Gastroesophageal sphincter (tissue), 4 donors: ENCODE results near the gene TMEM252. TPM values are rescaled to one million over a fixed set of nuclear protein-coding genes. Genes with fewer than 3 reads are reported as not detected.
A peak's percentile ranks its signal among the peaks of the same experiment; 100 is the strongest.

Experiments used
- ATAC-seq: fragments of 150-250 bp; one replicate; pipeline ENCODE4 v1.9.1; 2016; ENCODE audit warnings: mild to moderate bottlenecking, moderate library complexity
- H3K27ac ChIP-seq, 4 donors: fragments of 200-600 bp; sonication (generic) in 3 of 4; 1 replicate in 3 of 4; 2 replicates in 1 of 4; pipeline ENCODE4 v1.5.1; 2016 to 2019
- H3K27me3 ChIP-seq: fragments of 200-600 bp; sonication (generic); one replicate; pipeline ENCODE4 v1.5.1; 2019
- H3K36me3 ChIP-seq, 2 donors: fragments of 200-600 bp; sonication (generic); one replicate each; pipeline ENCODE4 v1.5.1; 2019; ENCODE audit warnings: control low read depth in 1 of 2
- H3K4me1 ChIP-seq, 3 donors: fragments of 200-600 bp; sonication (generic); 1 replicate in 2 of 3; 2 replicates in 1 of 3; pipeline ENCODE4 v1.5.1; 2016 to 2019; ENCODE audit warnings: control low read depth in 2 of 3
- H3K4me3 ChIP-seq, 2 donors: fragments of 200-600 bp; sonication (generic); one replicate each; pipeline ENCODE4 v1.5.1; 2019; ENCODE audit warnings: mild to moderate bottlenecking in 1 of 2, moderate library complexity in 1 of 2
- H3K9me3 ChIP-seq, 3 donors: fragments of 200-600 bp; sonication (generic); one replicate each; pipeline ENCODE4 v1.5.1; 2017 to 2019; ENCODE audit warnings: control low read depth in 2 of 3
- CTCF ChIP-seq, 4 experiments: fragments of 200-600 bp in 2 of 4; fragments of 450-650 bp in 2 of 4; sonication (generic) in 1 of 4; IDR thresholded peaks; one replicate each; pipeline ENCODE4 v1.5.1; 2017 to 2019; ENCODE audit warnings: antibody characterized with exemption in 4 of 4, mild to moderate bottlenecking in 2 of 4, moderate library complexity in 2 of 4
- EP300 ChIP-seq: sonication (generic); formaldehyde crosslinking; IDR thresholded peaks from one replicate; pipeline ENCODE4 v1.6.1; 2017; ENCODE audit warnings: antibody characterized with exemption, mild to moderate bottlenecking
- POLR2A ChIP-seq, 2 donors: fragments of 450-650 bp; IDR thresholded peaks; one replicate each; pipeline ENCODE4 v1.6.1; 2017; ENCODE audit warnings: antibody characterized with exemption in 2 of 2, mild to moderate bottlenecking in 2 of 2, moderate library complexity in 1 of 2
- POLR2AphosphoS5 ChIP-seq: sonication (generic); formaldehyde crosslinking; IDR thresholded peaks from one replicate; pipeline ENCODE4 v1.6.1; 2017; ENCODE audit warnings: antibody characterized with exemption
- WGBS, 2 donors: methylation state at CpG; one replicate each; pipeline ENCODE4 v1.1.5; 2018; ENCODE audit warnings: low coverage in 1 of 2; 5-methylcytosine and 5-hydroxymethylcytosine counted together
- total RNA-seq, 4 donors: library from RNA; depleted of rRNA; stranded (reverse); fragments of >200 nt; gene quantifications; one replicate each; pipeline ENCODE4 v1.1.0, GENCODE V29; 2016

TMEM252 gene
- total RNA-seq, 4 donors from 2014 or later: 0.67 TPM; not detected in 3

- peaks cover 0 to 10% (median 0%) of the 10 kb centered on the region in 3 donors for H3K9me3 ChIP-seq
- peak overlapping the region in 3 of 4 donors; percentile 49 to 87 (median 65) for H3K27ac ChIP-seq
- ATAC-seq: peak; percentile 48
- WGBS, 2 donors: 53 to 73% methylated on average over 3 to 4 of the region's 4 CpGs
- H3K4me3 ChIP-seq: no peak overlapping the region
- TF ChIP-seq EP300: no peak
- TF ChIP-seq POLR2AphosphoS5: no peak
- TF ChIP-seq CTCF (IDR thresholded peaks at IDR 0.05): no peak
- no peak for TF ChIP-seq POLR2A (IDR thresholded peaks at IDR 0.05)
- peaks cover 0 to 46% of the 10 kb centered on the region in 2 donors for H3K36me3 ChIP-seq
- H3K27me3 ChIP-seq: no peaks in the 10 kb centered on the region
- H3K4me1 ChIP-seq: peaks cover 0 to 10% (median 0%) of the 10 kb centered on the region in 3 donors
Observed at GRCh38 chr9:68522131-68522530, 18.6 kb downstream of the TMEM252 start.

GRCh38 chr9:68515326-68516017, 25.2 kb downstream of the TMEM252 start:
- peaks cover 0 to 44% of the 10 kb centered on the region in 2 donors for H3K36me3 ChIP-seq
- TF ChIP-seq CTCF (IDR thresholded peaks at IDR 0.05): no peak
- no peak for TF ChIP-seq POLR2A (IDR thresholded peaks at IDR 0.05)
- TF ChIP-seq POLR2AphosphoS5: peak; percentile 93
- H3K27ac ChIP-seq: peak overlapping the region; percentile 85 to 94 (median 89)
- peak; percentile 96 for ATAC-seq
- no peak overlapping the region for H3K4me3 ChIP-seq
- H3K27me3 ChIP-seq: no peaks in the 10 kb centered on the region
- peaks cover 10 to 46% (median 14%) of the 10 kb centered on the region in 3 donors for H3K4me1 ChIP-seq
- 39 to 62% methylated on average over 2 to 4 of the region's 4 CpGs for WGBS, 2 donors
- H3K9me3 ChIP-seq: peaks cover 0 to 10% (median 0%) of the 10 kb centered on the region in 3 donors

GRCh38 chr9:68513981-68514380, 26.7 kb downstream of the TMEM252 start:
- Histone ChIP-seq H3K27ac (peak overlapping the region; percentile 85 to 94 (median 89)), H3K4me3 (no peak overlapping the region), H3K36me3 (peaks cover 0 to 49% of the 10 kb centered on the region in 2 donors), H3K4me1 (peaks cover 10 to 61% (median 14%) of the 10 kb centered on the region in 3 donors), H3K9me3 (peaks cover 0 to 10% (median 0%) of the 10 kb centered on the region in 3 donors), H3K27me3 (no peaks in the 10 kb centered on the region)
- TF ChIP-seq POLR2AphosphoS5 (no peak), CTCF (IDR thresholded peaks at IDR 0.05) (no peak), POLR2A (IDR thresholded peaks at IDR 0.05) (no peak), EP300 (no peak)
- no peak for ATAC-seq
- 91 to 100% methylated on average over 2 to 3 of the region's 4 CpGs for WGBS, 2 donors

- WGBS, 2 donors: 17 to 67% methylated on average over 1 to 3 of the region's 3 CpGs
- Histone ChIP-seq H3K9me3 (peaks cover 0 to 7% (median 0%) of the 10 kb centered on the region in 3 donors), H3K27ac (peak overlapping the region; percentile 85 to 94 (median 89)), H3K4me1 (peaks cover 10 to 67% (median 18%) of the 10 kb centered on the region in 3 donors), H3K36me3 (peaks cover 0 to 46% of the 10 kb centered on the region in 2 donors), H3K4me3 (no peak overlapping the region), H3K27me3 (no peaks in the 10 kb centered on the region)
- ATAC-seq: no peak
- TF ChIP-seq CTCF (IDR thresholded peaks at IDR 0.05) (no peak), POLR2AphosphoS5 (no peak), POLR2A (IDR thresholded peaks at IDR 0.05) (no peak), EP300 (no peak)
Observed at GRCh38 chr9:68513385-68513784, 27.3 kb downstream of the TMEM252 start.

GRCh38 chr9:68509689-68510088, 31.0 kb downstream of the TMEM252 start:
- H3K36me3 ChIP-seq: peaks cover 0 to 33% of the 10 kb centered on the region in 2 donors
- peak overlapping the region; percentile 85 to 88 (median 87) for H3K27ac ChIP-seq
- H3K4me1 ChIP-seq: peaks cover 17 to 91% (median 21%) of the 10 kb centered on the region in 3 donors

More at GRCh38 chr9:68509689-68510088, 31.0 kb downstream of the TMEM252 start:
- no peak for ATAC-seq
- Histone ChIP-seq H3K4me3 (no peak overlapping the region), H3K27me3 (no peaks in the 10 kb centered on the region), H3K9me3 (no peaks in the 10 kb centered on the region)
- TF ChIP-seq EP300: no peak
- TF ChIP-seq POLR2A (IDR thresholded peaks at IDR 0.05): no peak
- no peak for TF ChIP-seq CTCF (IDR thresholded peaks at IDR 0.05)
- TF ChIP-seq POLR2AphosphoS5: no peak
